Adrenal gland (tissue), 5 donors: Measurements from ENCODE around the gene METTL26.

Experiments
- CTCF ChIP-seq, 6 experiments: fragments of 450-650 bp in 4 of 6; fragments of 200-600 bp in 2 of 6; sonication (generic) in 1 of 6; IDR thresholded peaks; 1 replicate in 5 of 6; 2 replicates in 1 of 6; pipeline versions ENCODE4 v1.5.1 to v1.8.0; 2016 to 2021; ENCODE audit warnings: antibody characterized with exemption in 6 of 6, mild to moderate bottlenecking in 2 of 6, moderate library complexity in 1 of 6
- POLR2A ChIP-seq, 2 donors: fragments of 450-650 bp; IDR thresholded peaks; one replicate each; pipeline ENCODE4 v1.6.1; 2017; ENCODE audit warnings: antibody characterized with exemption in 2 of 2, mild to moderate bottlenecking in 2 of 2, moderate library complexity in 1 of 2
- donor health status: DM: no; HTN: no; CAD: no.

GRCh38 chr16:631808-632358, 4.2 kb downstream of the METTL26 start:
- TF ChIP-seq CTCF (IDR thresholded peaks at IDR 0.05): no peak
- TF ChIP-seq POLR2A (IDR thresholded peaks at IDR 0.05): no peak
